C1 segment of cervical spinal cord (tissue), 14 donors: ENCODE measurements around the gene SLC15A2.
"Not testable (repeated sequence)": the region's sequence is repeated elsewhere in the genome, so short reads cannot be mapped to it uniquely, and the experiment has no call there.

Experiments used
- DNase-seq, 14 donors: peaks; one replicate each; lab custom pipeline; 2025; lab: John Stamatoyannopoulos, UW

The SLC15A2 gene

GRCh38 chr3:121918779-121919483 lies 24.7 kb downstream of the SLC15A2 start:
- no peak for DNase-seq

- no peak for DNase-seq
These were observed 30.5 kb downstream of the SLC15A2 start for GRCh38 chr3:121924734-121925133.

- no peak for DNase-seq
These were observed 32.2 kb downstream of the SLC15A2 start for GRCh38 chr3:121926380-121926779.

GRCh38 chr3:121938141-121938855 lies 44.1 kb downstream of the SLC15A2 start:
- DNase-seq: not testable (repeated sequence)

GRCh38 chr3:121941592-121941991 lies 47.4 kb downstream of the SLC15A2 start:
- DNase-seq: no peak

- no peak for DNase-seq
These were observed 48.0 kb downstream of the SLC15A2 start for GRCh38 chr3:121942116-121942786.

GRCh38 chr3:121943431-121943830 lies 49.2 kb downstream of the SLC15A2 start:
- DNase-seq: no peak

- no peak for DNase-seq
These were observed 54.4 kb downstream of the SLC15A2 start for GRCh38 chr3:121948641-121949040.

- DNase-seq: no peak
These were observed 57.2 kb downstream of the SLC15A2 start for GRCh38 chr3:121951291-121951919.

- DNase-seq: no peak
These were observed 62.2 kb downstream of the SLC15A2 start for GRCh38 chr3:121956363-121956762.

- DNase-seq: peak in 9 of 14 donors; percentile 14 to 73 (median 28)
These were observed 63.6 kb downstream of the SLC15A2 start for GRCh38 chr3:121957674-121958415.

- no peak for DNase-seq
These were observed 64.6 kb downstream of the SLC15A2 start for GRCh38 chr3:121958801-121959200.

GRCh38 chr3:121961283-121961682 lies 67.1 kb downstream of the SLC15A2 start:
- no peak for DNase-seq

- DNase-seq: no peak
These were observed 68.2 kb downstream of the SLC15A2 start for GRCh38 chr3:121962443-121962842.

- DNase-seq: no peak
These were observed 69.4 kb downstream of the SLC15A2 start for GRCh38 chr3:121963608-121964007.

- DNase-seq: no peak
These were observed 75.4 kb downstream of the SLC15A2 start for GRCh38 chr3:121969631-121970030.

GRCh38 chr3:121970047-121970446 lies 75.8 kb downstream of the SLC15A2 start:
- DNase-seq: no peak

GRCh38 chr3:121974601-121975111 lies 80.5 kb downstream of the SLC15A2 start:
- DNase-seq: no peak

GRCh38 chr3:121975702-121976302 lies 81.6 kb downstream of the SLC15A2 start:
- no peak for DNase-seq

GRCh38 chr3:121976727-121977126 lies 82.5 kb downstream of the SLC15A2 start:
- no peak for DNase-seq

GRCh38 chr3:121979246-121979645 lies 85.0 kb downstream of the SLC15A2 start:
- DNase-seq: no peak
